NCI-H82 treated with DMSO at 0.1 percent for 48 hours (cell line): ENCODE data around the gene SMPD2.

Experiments used
- DNase-seq: peaks from one replicate; lab custom pipeline; 2025; ENCODE audit not compliant: unreplicated experiment; lab: John Stamatoyannopoulos, UW

The SMPD2 gene, protein sequence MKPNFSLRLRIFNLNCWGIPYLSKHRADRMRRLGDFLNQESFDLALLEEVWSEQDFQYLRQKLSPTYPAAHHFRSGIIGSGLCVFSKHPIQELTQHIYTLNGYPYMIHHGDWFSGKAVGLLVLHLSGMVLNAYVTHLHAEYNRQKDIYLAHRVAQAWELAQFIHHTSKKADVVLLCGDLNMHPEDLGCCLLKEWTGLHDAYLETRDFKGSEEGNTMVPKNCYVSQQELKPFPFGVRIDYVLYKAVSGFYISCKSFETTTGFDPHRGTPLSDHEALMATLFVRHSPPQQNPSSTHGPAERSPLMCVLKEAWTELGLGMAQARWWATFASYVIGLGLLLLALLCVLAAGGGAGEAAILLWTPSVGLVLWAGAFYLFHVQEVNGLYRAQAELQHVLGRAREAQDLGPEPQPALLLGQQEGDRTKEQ

GRCh38 chr6:109440331-109441068 lies at the start of gene SMPD2, which contains the start of gene PPIL6:
SMPD2 (plus strand) TSS chr6:109440724; CDS start chr6:109441122, 398 bp downstream.
PPIL6 (minus strand) TSS chr6:109440628; CDS start chr6:109440590, 38 bp downstream.
- peak; percentile 54 for DNase-seq

DNA sequence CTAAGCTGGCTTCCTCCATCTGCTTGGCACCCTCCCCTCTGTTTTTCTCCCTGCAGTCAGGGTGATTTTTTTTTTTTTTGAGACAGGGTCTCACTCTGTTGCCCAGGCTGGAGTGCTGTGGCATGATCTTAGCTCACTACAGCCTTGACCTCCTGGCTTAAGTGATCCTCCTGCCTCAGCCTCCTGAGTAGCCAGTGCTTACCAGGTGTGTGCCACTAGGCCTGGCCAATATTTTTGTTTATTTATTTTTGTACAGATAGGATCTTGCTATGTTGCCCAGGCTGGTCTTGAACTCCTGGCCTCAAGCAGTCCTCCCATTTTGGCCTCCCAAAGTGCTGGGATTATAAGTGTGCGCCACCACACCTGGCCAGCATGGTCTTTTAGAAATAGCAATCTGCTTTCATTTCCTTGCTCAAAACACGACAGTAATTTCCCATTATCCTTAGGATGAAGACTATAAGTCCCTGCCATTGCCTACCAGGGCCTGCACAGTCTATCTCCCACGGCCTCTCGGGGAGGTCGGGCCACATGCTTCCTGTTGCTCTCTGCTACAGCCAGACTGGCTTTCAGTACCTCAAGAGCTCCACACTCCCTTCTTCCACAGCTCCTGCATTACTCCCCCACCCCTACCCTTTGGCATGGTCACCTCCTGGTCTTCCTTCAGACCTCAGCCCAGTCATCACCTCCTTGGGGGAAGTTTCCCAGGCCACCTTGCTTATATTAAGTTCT lies 47.2 kb upstream of the SMPD2 start:
- no peak for DNase-seq

DNA sequence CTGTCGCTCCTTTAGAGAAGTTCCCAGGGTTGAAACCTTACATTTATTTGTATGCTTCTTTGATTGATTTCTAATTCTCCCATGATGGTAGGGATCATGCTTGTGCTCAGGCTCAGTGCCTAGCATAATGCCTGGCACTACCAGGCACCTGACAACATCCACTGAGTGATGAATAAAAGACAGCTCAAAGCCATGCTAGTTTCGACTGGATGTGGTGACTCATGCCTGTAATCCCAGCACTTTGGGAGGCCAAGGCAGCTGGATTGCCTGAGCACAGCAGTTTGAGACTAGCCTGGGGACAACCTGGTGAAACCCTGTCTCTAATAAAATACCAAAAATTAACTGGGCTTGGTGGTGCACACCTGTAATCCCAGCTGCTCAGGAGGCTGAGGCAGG lies 46.6 kb upstream of the SMPD2 start:
- no peak for DNase-seq

GRCh38 chr6:109396046-109396718 lies 44.3 kb upstream of the SMPD2 start:
- no peak for DNase-seq

- DNase-seq = no peak
Measured at GRCh38 chr6:109397020-109397419, 43.5 kb upstream of the SMPD2 start.

- no peak for DNase-seq
Measured at GRCh38 chr6:109406196-109406595, 34.3 kb upstream of the SMPD2 start.

- DNase-seq = no peak
Measured at GRCh38 chr6:109411034-109411433, 29.5 kb upstream of the SMPD2 start.

GRCh38 chr6:109417646-109418045 lies 22.9 kb upstream of the SMPD2 start:
- DNase-seq = no peak

DNA sequence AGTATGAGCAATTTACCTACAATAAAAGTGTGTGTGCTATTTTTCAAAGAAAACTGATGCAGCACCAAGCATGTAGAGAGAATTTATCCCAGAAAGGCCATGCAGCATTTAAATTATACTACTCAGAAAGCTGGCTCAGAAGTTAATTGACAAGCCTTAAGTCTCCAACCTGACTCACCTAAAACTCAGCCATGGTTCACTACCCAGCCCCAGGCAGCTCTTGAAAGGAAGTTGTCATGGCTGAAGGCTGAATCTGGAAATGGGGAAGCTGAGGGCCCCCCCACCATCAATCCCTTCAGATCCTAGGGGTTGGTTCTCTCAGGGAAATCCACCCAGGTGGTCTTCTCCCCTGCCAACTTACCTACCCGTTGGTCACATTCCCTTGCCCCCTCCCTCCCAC lies 19.8 kb upstream of the SMPD2 start:
- DNase-seq = no peak

DNA sequence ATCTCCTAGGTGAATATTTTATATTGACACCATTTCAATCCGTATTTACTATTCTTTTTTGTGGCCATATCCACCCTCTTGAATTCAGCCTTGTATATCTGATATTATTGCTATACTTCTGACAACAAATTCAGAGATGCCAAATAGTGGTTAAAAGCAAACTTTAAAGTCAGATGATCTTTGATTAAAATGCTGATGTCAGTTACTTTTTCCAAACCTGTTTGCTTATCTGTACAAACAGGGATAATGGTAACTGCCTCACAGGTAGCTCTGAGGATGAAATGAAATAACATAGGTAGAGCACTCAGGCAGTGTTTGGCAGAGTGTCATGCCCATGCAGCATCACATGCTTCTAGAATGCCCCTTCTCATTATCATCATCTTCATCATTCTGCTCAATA lies 19.3 kb upstream of the SMPD2 start:
- no peak for DNase-seq

GRCh38 chr6:109424946-109425345 lies 15.6 kb upstream of the SMPD2 start:
- no peak for DNase-seq

- no peak for DNase-seq
Measured at GRCh38 chr6:109428889-109429477, 11.5 kb upstream of the SMPD2 start.

DNA sequence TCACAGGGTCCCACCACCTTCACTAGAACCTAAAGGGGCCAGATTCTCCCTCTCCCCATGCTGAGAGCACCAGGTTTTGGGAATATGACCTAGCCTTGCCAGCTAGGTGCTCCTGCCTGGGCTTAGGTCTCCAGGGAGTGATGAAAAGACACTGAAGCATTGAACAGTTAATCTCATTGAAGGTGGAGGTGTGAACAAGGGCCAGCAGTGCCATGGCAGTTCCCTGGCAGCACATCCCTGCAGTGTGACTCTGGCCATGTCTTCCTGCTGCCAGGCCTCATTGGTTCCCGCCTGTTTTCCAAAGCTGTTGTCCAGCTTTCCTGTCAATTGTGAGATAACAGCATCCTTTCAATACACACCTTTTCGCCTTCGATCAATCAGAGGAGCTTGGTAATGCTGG lies 11.0 kb upstream of the SMPD2 start:
- DNase-seq = no peak

DNA sequence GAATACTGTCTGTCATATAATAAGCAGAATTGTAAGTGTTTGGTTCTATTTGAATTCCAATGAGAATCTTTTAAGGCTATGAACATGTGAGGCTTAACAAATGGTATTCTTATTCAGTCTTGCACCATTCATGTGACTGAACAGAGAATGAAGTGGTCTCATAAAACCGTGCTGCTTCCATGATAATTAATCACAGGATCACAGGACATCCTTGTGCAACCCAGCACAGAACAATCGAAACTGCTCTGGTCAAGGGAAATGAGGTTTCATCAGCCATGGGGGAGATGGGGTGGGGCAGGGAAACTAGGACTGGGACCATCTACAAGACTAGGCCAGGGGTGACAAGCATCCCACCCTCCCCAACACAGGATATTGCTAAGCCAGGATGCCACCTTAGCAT lies 6.1 kb upstream of the SMPD2 start:
- no peak for DNase-seq

DNA sequence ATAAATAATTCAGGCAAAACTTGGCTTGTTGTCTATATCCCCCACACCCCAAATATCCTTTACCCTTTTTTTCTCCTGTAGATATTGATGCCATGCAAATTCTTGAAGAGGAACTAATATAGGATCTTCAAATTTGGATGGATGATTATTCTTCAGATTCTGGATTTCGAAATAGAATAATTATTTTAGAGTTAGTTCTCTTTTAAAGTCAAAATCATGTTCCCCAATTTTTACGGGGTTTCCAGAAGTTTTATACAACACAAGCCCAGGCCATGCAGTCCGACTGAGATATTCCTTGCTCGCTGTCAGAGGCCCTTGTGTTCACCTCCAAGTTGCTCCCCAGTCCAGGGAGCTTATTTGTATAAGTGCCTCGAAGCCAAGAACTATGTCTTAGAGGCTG lies 4.5 kb upstream of the SMPD2 start:
- no peak for DNase-seq

- no peak for DNase-seq
Measured at GRCh38 chr6:109441069-109441816, 719 bp downstream of the SMPD2 start.

- no peak for DNase-seq
Measured at GRCh38 chr6:109442393-109442924, 1.9 kb downstream of the SMPD2 start.

DNA sequence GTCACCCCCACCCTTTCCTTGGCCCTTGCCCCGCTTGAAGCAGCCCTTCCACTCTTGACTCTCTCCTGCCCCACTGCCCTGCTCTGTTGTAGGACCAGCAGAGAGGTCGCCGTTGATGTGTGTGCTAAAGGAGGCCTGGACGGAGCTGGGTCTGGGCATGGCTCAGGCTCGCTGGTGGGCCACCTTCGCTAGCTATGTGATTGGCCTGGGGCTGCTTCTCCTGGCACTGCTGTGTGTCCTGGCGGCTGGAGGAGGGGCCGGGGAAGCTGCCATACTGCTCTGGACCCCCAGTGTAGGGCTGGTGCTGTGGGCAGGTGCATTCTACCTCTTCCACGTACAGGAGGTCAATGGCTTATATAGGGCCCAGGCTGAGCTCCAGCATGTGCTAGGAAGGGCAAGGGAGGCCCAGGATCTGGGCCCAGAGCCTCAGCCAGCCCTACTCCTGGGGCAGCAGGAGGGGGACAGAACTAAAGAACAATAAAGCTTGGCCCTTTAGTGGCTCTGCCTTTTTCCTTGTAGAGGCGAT lies 3.0 kb downstream of the SMPD2 start:
- DNase-seq = no peak

DNA sequence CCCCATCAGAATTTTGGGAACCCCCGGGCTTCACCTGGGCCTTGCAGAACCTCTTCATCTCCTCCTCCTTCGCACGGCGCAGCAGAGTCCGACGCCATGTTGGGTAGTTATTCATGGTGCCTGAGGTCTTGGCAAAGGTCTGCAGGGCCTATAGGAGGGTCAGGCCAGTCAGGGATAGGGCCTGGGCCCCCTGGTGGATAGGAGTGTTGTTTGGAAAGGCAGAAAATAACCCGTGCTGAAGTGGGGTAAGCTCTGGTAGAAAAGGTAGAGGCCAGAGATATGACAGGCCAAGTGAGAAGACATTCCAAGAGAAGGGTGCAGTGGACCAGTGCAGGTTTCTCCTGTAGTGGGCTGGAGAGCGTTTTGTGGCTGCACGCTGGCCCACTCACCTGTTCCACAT lies 4.9 kb downstream of the SMPD2 start:
- DNase-seq = no peak
